ENCODE results near the gene SPINK9. TPM values are rescaled to one million over a fixed set of nuclear protein-coding genes. Genes with fewer than 3 reads are reported as not detected.

Gene SPINK9
- polyA plus RNA-seq, 1 experiment, result not detected

- H3K4me3 ChIP-seq (ENCODE audit: low read depth, low read length), result no peak overlapping the region
Observed at GRCh38 chr5:148347706-148348105, 12.3 kb downstream of the SPINK9 start.

GRCh38 chr5:148352696-148353095 is 17.3 kb downstream of the SPINK9 start:
- TF ChIP-seq CTCF (IDR thresholded peaks at IDR 0.05; ENCODE audit: insufficient read depth, low read depth, low read length), result no peak

More at GRCh38 chr5:148347706-148348105, 12.3 kb downstream of the SPINK9 start:
- DNase-seq (ENCODE audit: low read depth), result no peak
- Histone ChIP-seq H3K27me3 (ENCODE audit: control insufficient read depth, insufficient read depth, low read length) (no peaks in the 10 kb centered on the region), H3K36me3 (ENCODE audit: control insufficient read depth, insufficient read depth, low read length) (no peaks in the 10 kb centered on the region)
- POLR2A ChIA-PET, result no interaction called here
- no peak for TF ChIP-seq CTCF (IDR thresholded peaks at IDR 0.05; ENCODE audit: insufficient read depth, low read depth, low read length)
- CTCF ChIA-PET, result no interaction called here

GRCh38 chr5:148353634-148354033 is 18.3 kb downstream of the SPINK9 start:
- no peak overlapping the region for H3K4me3 ChIP-seq (ENCODE audit: low read depth, low read length)
- no peak for DNase-seq (ENCODE audit: low read depth)
- no peaks in the 10 kb centered on the region for H3K36me3 ChIP-seq (ENCODE audit: control insufficient read depth, insufficient read depth, low read length)
- no peak for TF ChIP-seq CTCF (IDR thresholded peaks at IDR 0.05; ENCODE audit: insufficient read depth, low read depth, low read length)
- no peaks in the 10 kb centered on the region for H3K27me3 ChIP-seq (ENCODE audit: control insufficient read depth, insufficient read depth, low read length)
- ChIA-PET CTCF (interaction anchor here (1.3 kb wide), 1 partner anchor 21 kb away, joined by 3 read pairs; no protein-coding TSS in a partner anchor), POLR2A (no interaction called here)

More at GRCh38 chr5:148352696-148353095, 17.3 kb downstream of the SPINK9 start:
- no peaks in the 10 kb centered on the region for H3K27me3 ChIP-seq (ENCODE audit: control insufficient read depth, insufficient read depth, low read length)
- no peaks in the 10 kb centered on the region for H3K36me3 ChIP-seq (ENCODE audit: control insufficient read depth, insufficient read depth, low read length)
- ChIA-PET POLR2A (no interaction called here), CTCF (interaction anchor here (1.3 kb wide), 1 partner anchor 22 kb away, joined by 3 read pairs; no protein-coding TSS in a partner anchor)
- no peak for DNase-seq (ENCODE audit: low read depth)
- no peak overlapping the region for H3K4me3 ChIP-seq (ENCODE audit: low read depth, low read length)

GRCh38 chr5:148364343-148364742 is 29.0 kb downstream of the SPINK9 start:
- Histone ChIP-seq H3K4me3 (ENCODE audit: low read depth, low read length) (no peak overlapping the region), H3K36me3 (ENCODE audit: control insufficient read depth, insufficient read depth, low read length) (no peaks in the 10 kb centered on the region), H3K27me3 (ENCODE audit: control insufficient read depth, insufficient read depth, low read length) (no peaks in the 10 kb centered on the region)
- ChIA-PET POLR2A (no interaction called here), CTCF (interaction anchor here (1.2 kb wide), 1 partner anchor 11 kb away, joined by 3 read pairs; no protein-coding TSS in a partner anchor)
- DNase-seq (ENCODE audit: low read depth), result no peak
- TF ChIP-seq CTCF (IDR thresholded peaks at IDR 0.05; ENCODE audit: insufficient read depth, low read depth, low read length), result no peak

- CTCF ChIA-PET, result no interaction called here
- Histone ChIP-seq H3K27me3 (ENCODE audit: control insufficient read depth, insufficient read depth, low read length) (no peaks in the 10 kb centered on the region), H3K4me3 (ENCODE audit: low read depth, low read length) (no peak overlapping the region), H3K36me3 (ENCODE audit: control insufficient read depth, insufficient read depth, low read length) (no peaks in the 10 kb centered on the region)
- TF ChIP-seq CTCF (IDR thresholded peaks at IDR 0.05; ENCODE audit: insufficient read depth, low read depth, low read length), result no peak
- POLR2A ChIA-PET, result no interaction called here
- DNase-seq (ENCODE audit: low read depth), result no peak
Observed at GRCh38 chr5:148368299-148368698, 32.9 kb downstream of the SPINK9 start.
